Measurements from ENCODE around the gene BBS7. TPM values are rescaled to one million over a fixed set of nuclear protein-coding genes. Genes with fewer than 3 reads are reported as not detected.

Gene BBS7
- total and polyA plus RNA-seq, 2 experiments from 2014 or later: 14.8 to 30.8 TPM

DNA sequence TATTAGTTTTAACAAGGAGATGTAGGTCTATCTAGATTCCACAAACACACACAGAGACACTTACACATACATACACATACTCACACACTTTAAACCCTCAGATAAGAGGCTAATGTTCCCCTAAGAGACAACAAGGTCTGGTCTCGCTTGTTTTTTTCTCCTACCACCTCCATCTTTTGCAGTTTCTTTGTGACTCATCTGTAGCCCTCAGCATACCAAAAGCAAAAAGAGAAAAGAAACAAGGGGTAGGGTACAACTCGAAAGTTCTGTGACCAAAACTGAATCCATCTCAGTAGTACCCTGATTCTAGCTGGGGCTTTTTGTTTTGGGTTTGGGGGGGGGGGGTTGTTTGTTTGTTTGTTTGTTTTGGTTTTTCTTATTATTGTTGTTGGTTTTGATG lies 81.4 kb downstream of the BBS7 start:
- Histone ChIP-seq H3K9me2 (ENCODE audit: insufficient read depth) (no peaks in the 10 kb centered on the region), H3K4me2 (no peak overlapping the region), H3K4me1 (ENCODE audit: insufficient read depth) (no peaks in the 10 kb centered on the region), H4K20me1 (replicated peaks; ENCODE audit: insufficient read depth) (no peaks in the 10 kb centered on the region), H3F3A (replicated peaks; ENCODE audit: low read depth) (no peaks in the 10 kb centered on the region), H3K27me3 (ENCODE audit: insufficient read depth) (no peaks in the 10 kb centered on the region), H3K79me2 (replicated peaks; ENCODE audit: insufficient read depth) (no peaks in the 10 kb centered on the region), H2AFZ (no peak overlapping the region), H3K36me3 (ENCODE audit: insufficient read depth) (no peaks in the 10 kb centered on the region), H3K4me3 (no peak overlapping the region), H3K27ac (ENCODE audit: low read depth) (no peak overlapping the region)
- Mint-ChIP-seq H3K4me3 (no peak overlapping the region), H3K9me3 (no peaks in the 10 kb centered on the region), H3K27ac (no peak overlapping the region), H3K27me3 (ENCODE audit: insufficient read depth, low read depth, poor library complexity) (peaks cover 2% of the 10 kb centered on the region), H3K4me1 (peaks cover 8% of the 10 kb centered on the region), H3K36me3 (ENCODE audit: low read depth) (no peaks in the 10 kb centered on the region)
- ATAC-seq: no peak
- no peak for TF ChIP-seq NANOG (IDR thresholded peaks at IDR 0.05; ENCODE audit: borderline replicate concordance)
- no peak for TF ChIP-seq EZH2phosphoT487 (IDR thresholded peaks at IDR 0.05; ENCODE audit: unreplicated experiment)
- TF ChIP-seq STAT1 (IDR thresholded peaks at IDR 0.05; ENCODE audit: unreplicated experiment): no peak
- no peak for TF ChIP-seq ZNF114 (CRISPR knock-in tag; IDR thresholded peaks at IDR 0.05)
- TF ChIP-seq JUNB (IDR thresholded peaks at IDR 0.05; ENCODE audit: unreplicated experiment): no peak
- TF ChIP-seq CREB1 (CRISPR knock-in tag; IDR thresholded peaks at IDR 0.05; ENCODE audit: low read depth): no peak
- TF ChIP-seq POLR2AphosphoS5 (IDR thresholded peaks at IDR 0.05; ENCODE audit: low read depth): no peak
- TF ChIP-seq, protein P1, sequence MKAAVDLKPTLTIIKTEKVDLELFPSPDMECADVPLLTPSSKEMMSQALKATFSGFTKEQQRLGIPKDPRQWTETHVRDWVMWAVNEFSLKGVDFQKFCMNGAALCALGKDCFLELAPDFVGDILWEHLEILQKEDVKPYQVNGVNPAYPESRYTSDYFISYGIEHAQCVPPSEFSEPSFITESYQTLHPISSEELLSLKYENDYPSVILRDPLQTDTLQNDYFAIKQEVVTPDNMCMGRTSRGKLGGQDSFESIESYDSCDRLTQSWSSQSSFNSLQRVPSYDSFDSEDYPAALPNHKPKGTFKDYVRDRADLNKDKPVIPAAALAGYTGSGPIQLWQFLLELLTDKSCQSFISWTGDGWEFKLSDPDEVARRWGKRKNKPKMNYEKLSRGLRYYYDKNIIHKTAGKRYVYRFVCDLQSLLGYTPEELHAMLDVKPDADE (IDR thresholded peaks at IDR 0.05): no peak
- no peak for TF ChIP-seq EZH2 (IDR thresholded peaks at IDR 0.05; ENCODE audit: low read depth, unreplicated experiment)
- TF ChIP-seq, protein P2, sequence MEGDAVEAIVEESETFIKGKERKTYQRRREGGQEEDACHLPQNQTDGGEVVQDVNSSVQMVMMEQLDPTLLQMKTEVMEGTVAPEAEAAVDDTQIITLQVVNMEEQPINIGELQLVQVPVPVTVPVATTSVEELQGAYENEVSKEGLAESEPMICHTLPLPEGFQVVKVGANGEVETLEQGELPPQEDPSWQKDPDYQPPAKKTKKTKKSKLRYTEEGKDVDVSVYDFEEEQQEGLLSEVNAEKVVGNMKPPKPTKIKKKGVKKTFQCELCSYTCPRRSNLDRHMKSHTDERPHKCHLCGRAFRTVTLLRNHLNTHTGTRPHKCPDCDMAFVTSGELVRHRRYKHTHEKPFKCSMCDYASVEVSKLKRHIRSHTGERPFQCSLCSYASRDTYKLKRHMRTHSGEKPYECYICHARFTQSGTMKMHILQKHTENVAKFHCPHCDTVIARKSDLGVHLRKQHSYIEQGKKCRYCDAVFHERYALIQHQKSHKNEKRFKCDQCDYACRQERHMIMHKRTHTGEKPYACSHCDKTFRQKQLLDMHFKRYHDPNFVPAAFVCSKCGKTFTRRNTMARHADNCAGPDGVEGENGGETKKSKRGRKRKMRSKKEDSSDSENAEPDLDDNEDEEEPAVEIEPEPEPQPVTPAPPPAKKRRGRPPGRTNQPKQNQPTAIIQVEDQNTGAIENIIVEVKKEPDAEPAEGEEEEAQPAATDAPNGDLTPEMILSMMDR (conservative IDR thresholded peaks at IDR 0.05; ENCODE audit: low read depth in 2 of 2): no peak
- TF ChIP-seq, protein P3, sequence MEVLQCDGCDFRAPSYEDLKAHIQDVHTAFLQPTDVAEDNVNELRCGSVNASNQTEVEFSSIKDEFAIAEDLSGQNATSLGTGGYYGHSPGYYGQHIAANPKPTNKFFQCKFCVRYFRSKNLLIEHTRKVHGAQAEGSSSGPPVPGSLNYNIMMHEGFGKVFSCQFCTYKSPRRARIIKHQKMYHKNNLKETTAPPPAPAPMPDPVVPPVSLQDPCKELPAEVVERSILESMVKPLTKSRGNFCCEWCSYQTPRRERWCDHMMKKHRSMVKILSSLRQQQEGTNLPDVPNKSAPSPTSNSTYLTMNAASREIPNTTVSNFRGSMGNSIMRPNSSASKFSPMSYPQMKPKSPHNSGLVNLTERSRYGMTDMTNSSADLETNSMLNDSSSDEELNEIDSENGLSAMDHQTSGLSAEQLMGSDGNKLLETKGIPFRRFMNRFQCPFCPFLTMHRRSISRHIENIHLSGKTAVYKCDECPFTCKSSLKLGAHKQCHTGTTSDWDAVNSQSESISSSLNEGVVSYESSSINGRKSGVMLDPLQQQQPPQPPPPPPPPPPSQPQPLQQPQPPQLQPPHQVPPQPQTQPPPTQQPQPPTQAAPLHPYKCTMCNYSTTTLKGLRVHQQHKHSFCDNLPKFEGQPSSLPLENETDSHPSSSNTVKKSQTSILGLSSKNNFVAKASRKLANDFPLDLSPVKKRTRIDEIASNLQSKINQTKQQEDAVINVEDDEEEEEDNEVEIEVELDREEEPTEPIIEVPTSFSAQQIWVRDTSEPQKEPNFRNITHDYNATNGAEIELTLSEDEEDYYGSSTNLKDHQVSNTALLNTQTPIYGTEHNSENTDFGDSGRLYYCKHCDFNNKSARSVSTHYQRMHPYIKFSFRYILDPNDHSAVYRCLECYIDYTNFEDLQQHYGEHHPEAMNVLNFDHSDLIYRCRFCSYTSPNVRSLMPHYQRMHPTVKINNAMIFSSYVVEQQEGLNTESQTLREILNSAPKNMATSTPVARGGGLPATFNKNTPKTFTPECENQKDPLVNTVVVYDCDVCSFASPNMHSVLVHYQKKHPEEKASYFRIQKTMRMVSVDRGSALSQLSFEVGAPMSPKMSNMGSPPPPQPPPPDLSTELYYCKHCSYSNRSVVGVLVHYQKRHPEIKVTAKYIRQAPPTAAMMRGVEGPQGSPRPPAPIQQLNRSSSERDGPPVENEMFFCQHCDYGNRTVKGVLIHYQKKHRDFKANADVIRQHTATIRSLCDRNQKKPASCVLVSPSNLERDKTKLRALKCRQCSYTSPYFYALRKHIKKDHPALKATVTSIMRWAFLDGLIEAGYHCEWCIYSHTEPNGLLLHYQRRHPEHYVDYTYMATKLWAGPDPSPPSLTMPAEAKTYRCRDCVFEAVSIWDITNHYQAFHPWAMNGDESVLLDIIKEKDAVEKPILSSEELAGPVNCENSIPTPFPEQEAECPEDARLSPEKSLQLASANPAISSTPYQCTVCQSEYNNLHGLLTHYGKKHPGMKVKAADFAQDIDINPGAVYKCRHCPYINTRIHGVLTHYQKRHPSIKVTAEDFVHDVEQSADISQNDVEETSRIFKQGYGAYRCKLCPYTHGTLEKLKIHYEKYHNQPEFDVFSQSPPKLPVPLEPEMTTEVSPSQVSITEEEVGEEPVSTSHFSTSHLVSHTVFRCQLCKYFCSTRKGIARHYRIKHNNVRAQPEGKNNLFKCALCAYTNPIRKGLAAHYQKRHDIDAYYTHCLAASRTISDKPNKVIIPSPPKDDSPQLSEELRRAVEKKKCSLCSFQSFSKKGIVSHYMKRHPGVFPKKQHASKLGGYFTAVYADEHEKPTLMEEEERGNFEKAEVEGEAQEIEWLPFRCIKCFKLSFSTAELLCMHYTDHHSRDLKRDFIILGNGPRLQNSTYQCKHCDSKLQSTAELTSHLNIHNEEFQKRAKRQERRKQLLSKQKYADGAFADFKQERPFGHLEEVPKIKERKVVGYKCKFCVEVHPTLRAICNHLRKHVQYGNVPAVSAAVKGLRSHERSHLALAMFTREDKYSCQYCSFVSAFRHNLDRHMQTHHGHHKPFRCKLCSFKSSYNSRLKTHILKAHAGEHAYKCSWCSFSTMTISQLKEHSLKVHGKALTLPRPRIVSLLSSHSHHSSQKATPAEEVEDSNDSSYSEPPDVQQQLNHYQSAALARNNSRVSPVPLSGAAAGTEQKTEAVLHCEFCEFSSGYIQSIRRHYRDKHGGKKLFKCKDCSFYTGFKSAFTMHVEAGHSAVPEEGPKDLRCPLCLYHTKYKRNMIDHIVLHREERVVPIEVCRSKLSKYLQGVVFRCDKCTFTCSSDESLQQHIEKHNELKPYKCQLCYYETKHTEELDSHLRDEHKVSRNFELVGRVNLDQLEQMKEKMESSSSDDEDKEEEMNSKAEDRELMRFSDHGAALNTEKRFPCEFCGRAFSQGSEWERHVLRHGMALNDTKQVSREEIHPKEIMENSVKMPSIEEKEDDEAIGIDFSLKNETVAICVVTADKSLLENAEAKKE (CRISPR knock-in tag; IDR thresholded peaks at IDR 0.05): no peak
- TF ChIP-seq, protein P4, sequence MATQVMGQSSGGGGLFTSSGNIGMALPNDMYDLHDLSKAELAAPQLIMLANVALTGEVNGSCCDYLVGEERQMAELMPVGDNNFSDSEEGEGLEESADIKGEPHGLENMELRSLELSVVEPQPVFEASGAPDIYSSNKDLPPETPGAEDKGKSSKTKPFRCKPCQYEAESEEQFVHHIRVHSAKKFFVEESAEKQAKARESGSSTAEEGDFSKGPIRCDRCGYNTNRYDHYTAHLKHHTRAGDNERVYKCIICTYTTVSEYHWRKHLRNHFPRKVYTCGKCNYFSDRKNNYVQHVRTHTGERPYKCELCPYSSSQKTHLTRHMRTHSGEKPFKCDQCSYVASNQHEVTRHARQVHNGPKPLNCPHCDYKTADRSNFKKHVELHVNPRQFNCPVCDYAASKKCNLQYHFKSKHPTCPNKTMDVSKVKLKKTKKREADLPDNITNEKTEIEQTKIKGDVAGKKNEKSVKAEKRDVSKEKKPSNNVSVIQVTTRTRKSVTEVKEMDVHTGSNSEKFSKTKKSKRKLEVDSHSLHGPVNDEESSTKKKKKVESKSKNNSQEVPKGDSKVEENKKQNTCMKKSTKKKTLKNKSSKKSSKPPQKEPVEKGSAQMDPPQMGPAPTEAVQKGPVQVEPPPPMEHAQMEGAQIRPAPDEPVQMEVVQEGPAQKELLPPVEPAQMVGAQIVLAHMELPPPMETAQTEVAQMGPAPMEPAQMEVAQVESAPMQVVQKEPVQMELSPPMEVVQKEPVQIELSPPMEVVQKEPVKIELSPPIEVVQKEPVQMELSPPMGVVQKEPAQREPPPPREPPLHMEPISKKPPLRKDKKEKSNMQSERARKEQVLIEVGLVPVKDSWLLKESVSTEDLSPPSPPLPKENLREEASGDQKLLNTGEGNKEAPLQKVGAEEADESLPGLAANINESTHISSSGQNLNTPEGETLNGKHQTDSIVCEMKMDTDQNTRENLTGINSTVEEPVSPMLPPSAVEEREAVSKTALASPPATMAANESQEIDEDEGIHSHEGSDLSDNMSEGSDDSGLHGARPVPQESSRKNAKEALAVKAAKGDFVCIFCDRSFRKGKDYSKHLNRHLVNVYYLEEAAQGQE (IDR thresholded peaks at IDR 0.05; ENCODE audit: unreplicated experiment): no peak
- TF ChIP-seq ZNF331 (CRISPR knock-in tag; IDR thresholded peaks at IDR 0.05; ENCODE audit: low read depth): no peak
- DNase-seq (ENCODE audit: low spot score): no peak
